Left hindlimb (tissue), 1 donor: ENCODE results near the gene C1orf50.
"Not testable (repeated sequence)": the region's sequence is repeated elsewhere in the genome, so short reads cannot be mapped to it uniquely, and the experiment has no call there.

Experiments
- DNase-seq: peaks from one replicate; pipeline ENCODE4 v3.0.0-alpha.2; 2018

C1orf50 gene

DNA sequence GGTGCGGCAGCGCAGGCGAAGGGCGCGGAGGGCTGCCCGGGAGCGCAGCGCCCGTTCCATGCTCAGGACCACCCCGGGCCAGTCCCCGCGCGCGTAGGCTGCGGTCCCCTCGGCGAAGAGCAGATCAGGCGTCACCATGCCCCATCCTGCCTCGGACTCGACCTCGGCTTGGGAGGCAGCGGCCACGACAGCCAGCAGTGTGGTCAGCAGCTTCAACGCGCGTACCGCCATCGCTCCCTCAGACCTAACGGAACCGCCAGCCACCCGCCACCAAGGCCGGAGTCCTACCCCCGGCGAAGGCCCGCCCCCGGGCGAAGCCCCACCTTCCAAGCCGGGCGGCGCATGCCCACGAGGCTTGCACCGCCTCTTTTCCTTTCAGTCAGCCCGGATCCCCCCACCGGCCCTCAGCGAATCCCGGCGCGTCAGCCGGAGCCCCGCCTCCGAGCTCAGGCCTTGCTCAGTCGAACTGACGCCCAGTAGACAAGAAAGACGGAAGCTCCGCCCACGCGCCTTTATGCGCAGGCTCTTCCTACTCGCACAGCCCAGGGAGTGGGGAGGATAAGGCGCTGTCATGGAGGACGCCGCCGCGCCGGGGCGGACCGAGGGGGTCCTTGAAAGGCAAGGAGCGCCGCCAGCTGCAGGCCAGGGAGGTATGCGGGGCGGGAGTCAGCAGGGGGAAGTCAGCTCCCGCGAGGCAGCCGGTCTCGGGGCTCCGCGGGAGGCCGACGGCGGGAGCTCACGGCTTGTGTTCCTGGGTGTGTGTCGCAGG lies at the start of gene C1orf50, which contains the start of gene P3H1:
TSS of gene C1orf50 (plus strand) at position 509 of the 769 bp plus-strand sequence. CDS start at position 572, 63 bp downstream.
TSS of gene P3H1 (minus strand) at position 288 of the 769 bp plus-strand sequence. CDS start at position 231, 57 bp downstream.
- peak; percentile 100 for DNase-seq

DNA sequence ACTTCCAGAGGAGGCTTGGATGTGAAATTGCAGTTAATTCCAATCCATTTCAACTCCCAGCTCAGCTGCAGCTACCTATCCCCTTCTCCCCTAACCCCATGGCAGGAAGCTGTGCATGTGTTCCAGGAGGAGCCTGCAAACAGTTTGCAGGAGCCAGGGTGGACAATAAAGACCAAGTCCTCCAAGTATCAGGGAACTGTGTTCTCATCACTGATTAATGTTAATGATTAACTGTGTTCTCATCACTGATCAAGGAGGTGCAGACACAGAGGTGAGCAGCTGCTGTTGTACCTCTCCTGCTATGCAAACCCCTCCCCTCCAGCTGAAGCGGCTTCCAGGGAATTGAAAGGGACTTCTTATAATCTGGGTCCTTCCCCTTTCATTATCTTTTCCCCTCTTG lies 46.2 kb upstream of the C1orf50 start:
- DNase-seq = no peak

DNA sequence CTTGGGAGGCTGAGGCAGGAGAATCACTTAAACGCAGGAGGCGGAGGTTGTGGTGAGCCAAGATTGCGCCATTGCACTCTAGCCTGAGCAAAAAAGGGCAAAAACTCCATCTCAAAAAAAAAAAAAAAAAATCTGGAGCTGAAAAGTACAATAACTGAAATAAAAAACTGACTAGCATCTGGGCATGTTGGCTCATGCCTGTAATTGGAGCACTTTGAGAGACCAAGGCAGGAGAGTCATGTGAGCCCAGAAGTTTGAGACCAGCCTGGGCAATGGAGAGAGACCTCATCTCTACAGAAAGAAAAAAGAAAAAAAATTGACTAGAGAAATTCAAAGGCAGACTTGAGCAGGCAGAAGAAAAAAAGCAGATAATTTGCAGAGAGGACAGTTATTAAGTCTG lies 45.1 kb upstream of the C1orf50 start:
- DNase-seq = no peak

DNA sequence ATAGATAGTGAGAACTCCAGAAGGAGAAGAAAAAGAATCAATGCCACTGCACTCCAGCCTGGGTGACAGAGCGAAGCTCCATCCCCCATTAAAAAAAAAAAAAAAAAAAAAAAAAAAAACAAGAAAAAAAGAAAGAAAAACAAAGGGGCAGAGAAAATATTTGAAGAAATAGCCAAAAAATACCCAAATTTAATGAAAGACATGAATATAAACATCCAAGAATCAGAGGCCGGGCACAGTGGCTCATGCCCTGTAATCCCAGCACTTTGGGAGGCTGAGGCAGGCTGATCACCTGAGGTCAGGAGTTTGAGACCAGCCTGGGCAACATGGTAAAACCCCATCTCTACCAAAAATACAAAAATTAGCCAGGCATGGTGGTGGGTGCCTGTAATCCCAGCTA lies 44.6 kb upstream of the C1orf50 start:
- not testable (repeated sequence) for DNase-seq

DNA sequence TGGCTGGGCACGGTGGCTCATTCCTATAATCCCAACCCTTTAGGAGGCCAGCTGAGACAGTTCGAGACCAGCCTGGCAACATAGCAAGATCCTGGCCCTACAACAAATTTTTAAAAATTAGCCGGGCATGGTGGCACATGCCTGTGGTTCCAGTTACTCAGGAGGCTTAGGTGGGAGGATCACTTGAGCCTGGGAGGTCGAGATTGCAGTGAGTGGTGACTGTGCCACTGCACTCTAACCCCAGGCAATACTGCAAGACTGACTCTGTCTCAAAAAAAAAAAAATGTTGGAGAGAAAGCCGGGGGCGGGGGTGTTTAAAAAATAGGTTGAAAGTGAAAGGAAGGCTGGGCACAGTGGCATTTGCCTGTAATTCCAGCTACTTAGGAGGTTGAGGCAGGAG lies 43.5 kb upstream of the C1orf50 start:
- DNase-seq = no peak

DNA sequence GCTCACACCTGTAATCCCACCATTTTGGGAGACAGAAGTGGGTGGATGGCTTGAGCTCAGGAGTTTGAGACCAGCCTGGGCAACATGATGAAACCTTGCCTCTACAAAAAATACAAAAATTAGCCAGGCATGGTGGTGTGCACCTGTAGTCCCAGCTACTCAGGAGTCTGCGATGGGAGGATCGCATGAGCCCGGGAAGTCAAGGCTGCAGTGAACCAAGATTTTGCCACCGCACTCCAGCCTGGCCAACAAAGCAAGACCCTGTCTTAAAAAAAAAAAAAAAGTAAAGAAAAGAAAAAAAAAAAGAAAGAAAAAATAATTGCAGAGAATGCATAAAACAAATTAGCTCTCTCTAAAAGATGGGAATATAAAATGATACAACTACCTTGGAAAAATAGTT lies 41.2 kb upstream of the C1orf50 start:
- not testable (repeated sequence) for DNase-seq

DNA sequence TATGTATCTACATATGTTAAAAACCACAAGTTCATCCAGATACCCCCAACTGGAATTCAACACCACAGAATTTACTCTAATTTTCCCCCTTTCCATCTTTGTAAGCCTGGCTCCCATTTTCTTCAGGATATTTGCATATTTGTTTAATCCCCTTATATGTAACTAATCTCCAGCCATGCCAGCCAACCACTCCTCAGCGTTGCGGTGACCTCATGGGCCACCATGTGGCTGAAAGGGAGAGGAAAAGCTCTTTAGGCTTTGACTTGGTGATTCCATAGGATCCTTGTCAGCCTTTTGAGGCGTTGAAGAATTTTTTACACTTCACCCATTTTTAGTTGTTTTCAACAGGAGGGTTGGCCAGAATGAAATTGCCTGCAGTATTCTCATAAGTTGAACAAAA lies 37.0 kb upstream of the C1orf50 start:
- DNase-seq = no peak

DNA sequence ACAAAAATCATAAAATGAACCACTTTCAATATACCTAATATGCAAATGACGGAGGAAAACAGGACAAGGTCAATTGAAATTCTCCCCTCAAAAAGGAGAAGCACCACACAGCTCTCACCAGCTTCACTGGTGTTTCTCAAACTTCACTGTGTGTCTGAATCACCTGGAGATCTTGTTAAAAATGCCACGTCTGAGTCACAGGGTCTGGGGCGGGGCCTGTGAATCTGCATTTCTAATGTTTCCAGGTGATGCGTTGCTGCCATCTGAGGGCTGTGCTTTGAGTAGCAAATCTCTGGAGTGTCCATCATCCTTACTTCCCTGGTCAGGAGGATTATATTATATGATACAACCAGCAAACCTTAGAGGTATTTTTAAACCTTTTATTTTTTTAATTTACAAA lies 36.1 kb upstream of the C1orf50 start:
- no peak for DNase-seq

DNA sequence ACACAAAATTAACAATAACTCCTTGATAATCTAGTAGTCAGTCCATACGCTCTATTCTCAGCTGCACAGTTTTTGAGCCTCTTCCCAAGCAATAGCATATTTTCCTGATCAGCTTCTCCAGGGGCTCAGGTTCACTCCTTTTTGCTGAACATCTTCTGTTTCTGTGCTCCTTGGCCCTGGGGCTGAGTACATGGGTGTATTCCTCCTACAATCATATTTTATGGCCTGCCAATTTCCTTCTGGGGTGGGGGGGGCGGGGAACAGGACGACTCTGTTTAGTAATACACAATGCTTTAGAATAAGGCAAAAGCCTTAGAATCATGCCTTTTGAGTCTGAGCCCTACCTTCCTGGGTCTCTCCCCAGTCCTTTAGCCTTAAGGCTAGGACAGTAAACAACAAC lies 35.5 kb upstream of the C1orf50 start:
- no peak for DNase-seq

DNA sequence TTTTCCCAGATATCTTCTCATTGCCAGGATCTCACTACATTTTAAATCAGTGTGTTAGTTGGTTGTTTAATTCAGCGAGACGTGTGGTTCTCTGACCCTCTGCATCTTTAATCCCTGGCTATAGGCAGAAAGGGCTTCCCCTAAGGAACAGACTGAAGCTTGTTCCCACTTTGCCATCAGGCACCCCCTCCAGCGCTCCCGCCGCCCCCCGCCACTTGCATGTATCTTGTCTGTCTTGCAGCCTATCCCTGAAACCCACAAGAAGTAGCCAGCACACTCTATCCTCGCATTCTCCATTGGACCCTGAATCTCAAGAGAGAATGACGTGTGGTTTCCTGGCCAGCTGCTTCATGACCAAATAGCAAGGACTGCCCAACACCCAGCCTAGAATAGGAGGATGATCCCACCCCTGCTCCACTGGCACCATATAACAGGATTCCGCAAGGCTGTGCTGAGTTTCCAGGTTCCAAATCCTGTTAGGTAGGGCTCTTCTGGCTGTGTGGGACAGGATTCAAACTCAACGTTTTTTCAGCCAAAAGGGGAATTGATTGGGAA lies 34.8 kb upstream of the C1orf50 start:
- DNase-seq = no peak

DNA sequence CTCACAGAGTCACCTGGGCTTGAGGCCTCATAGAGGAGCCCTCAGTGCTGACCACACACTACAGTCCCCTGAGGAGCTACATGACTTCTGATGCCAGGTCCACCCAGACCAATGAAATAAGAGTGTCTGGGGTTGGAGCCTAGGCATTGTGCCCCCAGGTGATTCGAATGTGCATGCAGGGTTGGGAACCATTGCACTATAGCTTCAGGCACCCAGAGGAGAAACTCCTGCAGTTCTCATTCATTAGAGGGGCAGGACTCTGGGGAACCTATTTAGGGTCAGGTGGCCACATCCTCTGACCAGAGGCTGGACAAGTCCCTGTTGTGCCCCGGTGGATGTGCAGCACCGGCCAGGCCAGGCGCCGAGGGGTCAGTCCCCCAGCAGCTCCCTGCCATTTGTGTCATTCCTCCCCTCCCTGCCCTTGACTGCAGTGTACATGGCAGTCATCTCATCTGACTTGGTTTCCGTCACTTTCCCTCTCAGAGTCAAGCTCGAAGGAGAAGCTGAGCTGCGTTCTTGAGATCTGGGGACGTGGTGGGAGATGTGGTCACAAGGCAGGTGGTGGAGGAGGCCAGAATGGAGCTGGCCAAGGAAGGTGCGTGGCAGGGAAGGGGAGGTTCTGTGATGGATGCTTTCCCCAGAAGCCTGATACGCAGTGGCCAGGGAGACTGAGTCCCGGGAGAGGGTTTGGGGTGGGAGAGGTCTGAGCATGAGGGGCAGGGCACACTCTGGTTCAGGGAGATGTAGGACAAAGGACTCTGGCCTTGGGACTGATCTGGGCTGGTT lies 33.4 kb upstream of the C1orf50 start:
- no peak for DNase-seq

DNA sequence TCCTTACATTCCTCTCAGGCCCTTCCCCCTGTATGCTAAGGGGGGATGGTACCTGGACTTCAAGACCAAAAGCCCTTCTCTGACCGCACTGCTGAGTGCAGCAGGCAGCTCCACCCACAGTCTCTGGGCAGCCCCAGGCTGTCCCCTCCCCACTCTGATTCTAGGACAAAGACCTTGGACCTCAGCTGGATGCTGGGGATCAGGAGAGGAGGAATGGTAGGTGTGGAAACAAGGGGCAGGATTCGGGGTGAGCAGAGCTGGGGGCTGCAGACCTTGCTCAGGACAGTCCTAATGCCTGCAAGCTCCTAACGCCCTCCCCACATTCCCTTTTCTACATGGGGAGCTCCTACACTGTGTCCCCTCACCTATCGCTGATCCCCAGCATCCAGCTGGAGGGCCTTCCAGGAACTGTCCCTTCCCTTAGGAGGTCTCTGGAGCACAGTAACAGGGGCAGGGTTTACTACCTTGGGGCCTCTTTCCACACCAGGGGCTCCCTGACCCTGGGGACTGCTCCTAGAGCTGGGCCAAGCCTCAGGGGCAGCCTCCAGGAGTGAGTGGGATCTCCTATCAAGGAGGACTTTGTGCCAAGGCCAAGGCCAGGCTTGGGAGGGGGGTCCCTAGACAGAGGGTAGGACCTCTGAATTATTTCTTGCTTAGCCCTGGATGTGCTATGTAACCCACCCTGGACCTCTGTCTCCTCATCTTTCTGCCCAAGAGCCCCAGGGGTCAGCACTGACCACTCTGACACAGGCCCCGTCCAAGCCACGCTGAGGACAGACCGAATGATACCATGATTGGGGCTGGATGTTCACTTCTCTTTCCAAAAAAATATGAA lies 32.6 kb upstream of the C1orf50 start:
- DNase-seq = no peak

DNA sequence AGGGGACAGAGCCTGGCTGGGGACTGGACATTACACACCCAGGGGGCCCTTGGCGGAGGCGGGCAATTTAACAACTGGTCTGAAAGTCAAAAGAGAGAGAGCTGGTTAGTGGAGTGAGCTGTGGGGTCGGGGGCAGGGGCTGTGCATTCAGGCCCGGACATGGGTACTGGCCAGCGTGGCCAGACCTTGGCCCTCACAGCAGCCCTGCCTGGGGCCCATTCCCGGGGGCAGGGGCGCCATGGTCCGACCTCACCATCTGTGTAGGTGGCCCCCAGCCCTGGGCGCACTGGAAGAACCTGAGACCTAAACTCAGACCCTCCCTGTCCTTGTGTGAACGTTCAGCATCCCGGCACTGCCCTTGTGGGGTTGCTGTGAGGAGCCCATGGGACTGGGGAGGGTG lies 32.0 kb upstream of the C1orf50 start:
- no peak for DNase-seq

DNA sequence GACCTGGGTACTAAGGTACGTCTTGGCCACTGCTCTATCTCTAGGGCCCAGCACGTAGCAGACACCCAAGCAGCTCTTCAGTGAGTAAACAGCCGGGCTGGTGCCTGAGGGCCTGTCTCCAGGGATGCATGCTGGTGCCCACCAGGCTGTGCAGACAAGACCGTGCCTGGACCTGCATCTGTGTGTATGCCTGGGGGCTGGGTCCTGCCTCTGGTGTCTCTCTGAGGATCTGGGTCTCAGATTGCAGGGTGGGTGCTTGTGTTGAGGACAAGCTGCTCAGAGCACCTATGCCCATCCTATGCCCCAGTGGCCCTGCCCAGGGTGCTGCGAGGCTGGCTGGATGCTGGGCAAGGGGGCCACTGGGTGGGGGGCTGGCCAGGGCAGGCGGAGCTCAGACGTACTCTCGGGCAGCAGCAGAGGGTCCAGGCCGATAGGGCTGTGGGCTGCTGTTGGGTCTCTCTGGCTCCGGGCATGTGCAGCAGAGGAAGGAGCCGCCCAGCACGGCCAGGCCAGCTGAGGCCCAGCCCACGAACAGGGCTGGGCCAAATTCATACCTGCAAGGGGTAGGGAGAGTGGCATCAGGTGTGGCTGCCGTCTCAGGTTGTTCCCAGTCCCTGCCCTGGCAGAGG lies 31.5 kb upstream of the C1orf50 start:
- no peak for DNase-seq

DNA sequence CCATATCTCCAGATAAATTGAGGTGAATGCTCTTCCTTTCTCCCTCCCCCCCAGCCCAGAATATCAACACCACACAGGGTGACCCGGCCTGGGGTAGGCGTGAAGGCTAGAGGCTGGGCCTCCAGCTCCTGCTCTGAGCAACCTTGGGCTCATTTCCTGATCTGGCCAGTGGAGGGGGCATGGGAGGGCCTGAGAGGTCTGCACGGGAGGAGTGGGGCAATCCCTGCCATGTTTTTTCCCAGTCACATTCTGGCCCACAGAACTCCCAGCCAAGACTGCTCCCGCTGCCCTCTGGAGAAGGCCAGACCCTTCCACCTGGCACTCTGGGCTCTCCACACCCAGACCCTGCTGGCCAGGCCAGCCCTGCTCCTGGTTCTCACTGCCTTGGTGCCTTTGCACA lies 30.9 kb upstream of the C1orf50 start:
- no peak for DNase-seq

DNA sequence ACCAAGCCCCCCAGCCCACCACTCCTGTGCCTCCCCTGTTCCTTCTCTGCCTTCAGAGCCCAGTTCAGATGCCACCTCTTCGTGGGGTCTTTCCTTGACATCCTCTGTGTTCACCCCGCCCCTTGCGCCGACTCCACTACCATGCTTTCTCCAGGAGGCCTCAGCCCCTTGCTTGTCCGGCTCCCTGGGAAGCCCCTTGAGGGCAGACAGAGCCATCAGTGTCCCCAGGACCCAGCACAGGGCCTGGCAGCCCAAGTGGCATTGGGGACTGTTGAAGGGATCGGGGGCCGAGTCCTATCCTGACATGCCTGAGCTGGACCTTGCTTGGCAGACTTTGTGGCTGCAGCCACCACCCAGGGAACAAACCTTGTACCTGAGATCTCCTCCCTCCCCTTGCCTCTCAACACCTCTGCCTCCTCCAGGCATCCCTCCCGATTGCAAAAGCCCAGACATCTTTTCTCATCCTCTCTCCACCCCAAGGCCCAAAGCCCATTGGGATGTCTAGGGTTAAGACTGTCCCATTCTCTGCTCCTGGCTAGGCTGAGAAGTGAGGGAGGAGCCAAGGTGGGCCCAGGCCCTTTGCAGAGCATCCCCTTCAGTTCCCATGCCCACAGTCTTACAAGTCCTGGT lies 30.4 kb upstream of the C1orf50 start:
- no peak for DNase-seq

DNA sequence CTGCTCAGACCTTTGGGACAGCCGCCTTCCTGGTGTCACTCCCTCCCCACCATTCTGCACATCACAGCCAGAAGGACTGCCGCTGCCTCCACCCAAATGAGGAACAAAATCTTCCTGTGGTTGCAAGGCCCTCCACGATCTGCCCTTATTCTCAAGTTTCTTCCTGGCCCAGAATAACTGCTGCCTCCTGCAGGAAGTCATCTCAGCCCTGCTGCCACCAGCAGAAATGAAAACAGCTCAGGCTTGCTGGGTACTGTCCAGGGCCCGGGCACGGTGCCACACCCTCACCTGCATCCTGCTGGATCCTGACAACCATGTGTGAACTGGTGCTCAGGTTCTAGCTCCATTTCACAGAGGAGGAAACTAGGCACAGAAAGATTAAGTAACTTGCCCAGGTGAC lies 29.8 kb upstream of the C1orf50 start:
- DNase-seq = no peak

DNA sequence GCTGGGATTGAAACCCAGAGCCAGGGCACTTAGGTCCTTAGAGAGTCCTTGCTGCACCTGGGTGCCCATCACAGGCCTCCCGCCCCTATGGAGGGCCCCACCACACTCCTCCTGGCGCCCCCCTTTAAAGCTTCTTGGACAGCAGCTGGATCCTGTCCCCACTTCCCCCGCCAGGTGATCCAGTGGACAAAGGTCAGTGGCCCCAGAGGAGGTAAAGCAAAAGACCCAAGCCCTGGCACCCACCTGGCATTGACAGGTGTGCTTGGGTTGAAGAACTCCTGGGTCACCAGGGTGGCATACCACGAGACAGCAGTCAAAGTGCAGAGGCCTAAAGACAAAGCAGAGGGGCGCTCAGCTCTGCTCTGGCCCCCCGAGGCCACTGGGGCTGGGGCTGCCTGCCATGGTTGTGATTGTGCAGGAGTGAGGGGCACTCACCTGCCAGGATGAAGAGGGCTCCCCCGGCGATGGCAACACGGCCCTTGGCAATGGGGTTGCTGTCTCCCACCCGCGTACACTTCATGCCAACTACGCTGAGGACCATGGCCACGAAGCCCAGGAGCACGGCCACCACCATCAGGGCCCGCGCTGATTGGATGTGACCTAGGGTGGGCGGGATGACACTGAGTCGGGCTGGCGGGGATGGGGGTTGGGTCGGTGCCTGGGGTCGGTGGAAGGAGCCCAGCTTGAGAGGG lies 28.9 kb upstream of the C1orf50 start:
- no peak for DNase-seq

DNA sequence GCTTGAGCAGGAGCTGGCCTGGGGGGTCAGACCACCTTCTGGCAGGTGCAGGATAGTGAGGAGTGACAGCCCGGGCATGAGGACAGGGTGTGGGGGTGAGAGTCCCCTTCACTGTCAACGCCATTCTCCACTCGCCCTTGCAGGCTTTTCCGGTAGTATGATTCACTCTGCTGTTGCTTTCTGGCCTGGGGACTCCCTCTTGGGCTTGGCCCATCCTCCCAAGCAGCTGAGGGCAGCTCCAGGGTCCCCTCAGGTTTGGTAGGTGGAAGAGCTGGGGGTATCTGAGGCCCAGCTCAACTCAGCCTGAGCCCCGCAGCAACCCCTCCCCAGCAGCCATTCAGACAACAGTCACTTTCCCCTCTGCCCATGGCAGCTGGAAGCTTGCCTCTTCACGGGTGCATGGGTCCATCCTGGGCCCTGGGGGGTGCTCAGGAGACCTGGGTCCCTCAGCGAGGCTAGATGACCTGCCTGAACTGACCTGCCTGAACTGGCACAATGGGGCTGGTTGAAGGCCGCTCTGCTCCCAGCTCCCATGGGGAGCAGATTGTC lies 28.3 kb upstream of the C1orf50 start:
- no peak for DNase-seq

DNA sequence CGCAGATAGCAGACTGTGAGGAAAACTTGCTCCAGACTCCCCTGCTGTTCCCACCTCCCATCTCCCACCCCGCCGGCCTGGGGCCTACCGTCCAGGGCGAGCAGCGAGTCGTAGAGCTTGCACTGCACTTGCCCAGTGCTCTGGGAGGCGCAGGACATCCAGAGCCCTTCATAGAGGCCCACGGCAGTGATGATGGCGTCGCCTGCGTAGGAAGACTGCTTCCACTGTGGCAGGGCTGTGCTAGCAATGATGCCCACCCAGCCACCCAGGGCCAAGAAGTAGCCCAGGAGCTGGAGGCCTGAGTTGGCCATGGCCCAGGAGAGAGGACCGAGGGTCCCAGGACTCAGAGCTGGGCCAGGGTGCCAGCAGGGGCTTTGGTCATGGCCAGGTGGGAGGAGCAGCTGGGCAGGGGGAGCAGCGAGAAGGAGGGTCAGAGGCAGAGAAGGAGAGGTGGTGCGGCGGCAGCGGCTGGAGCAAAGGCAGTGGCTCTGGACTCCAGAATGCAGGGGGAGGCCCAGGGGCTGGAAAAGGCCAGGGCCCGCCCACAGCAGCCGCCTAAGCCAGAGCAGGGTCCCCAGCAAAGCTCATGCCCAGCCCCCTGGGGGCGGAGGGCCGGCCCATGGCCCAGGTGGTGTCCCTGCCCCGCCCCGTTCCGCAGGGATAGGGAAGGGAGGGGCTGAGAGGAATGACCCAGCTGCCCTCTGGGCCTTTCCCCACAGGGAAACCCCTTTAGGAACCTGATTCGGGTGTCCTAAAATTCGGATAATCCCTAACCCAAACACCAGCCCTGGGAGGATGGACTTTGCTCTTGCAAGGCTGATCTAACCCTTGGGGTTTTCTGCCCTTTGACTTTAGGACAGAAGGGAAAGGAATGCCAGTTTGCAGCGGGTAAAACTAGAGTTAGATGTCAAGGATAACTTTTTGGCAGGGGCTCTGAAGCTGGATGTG lies 27.0 kb upstream of the C1orf50 start, which contains the start of gene CLDN19:
TSS of gene CLDN19 (minus strand) at position 484 of the 948 bp plus-strand sequence. CDS start at position 311, 173 bp downstream.
- no peak for DNase-seq
